Trophoblast cell (in vitro differentiated cells and primary cell): ENCODE measurements around the gene DOC2A.
"Not testable (repeated sequence)": the region's sequence is repeated elsewhere in the genome, so short reads cannot be mapped to it uniquely, and the experiment has no call there.

Source experiments
- DNase-seq, 2 donors: peaks; one replicate each; pipeline ENCODE4 v3.0.0-alpha.2; 2016
- H2AFZ ChIP-seq: 2 replicates; pipeline ENCODE4 v1.6.1; 2013; ENCODE audit warnings: low read length, moderate library complexity, mild to moderate bottlenecking; ENCODE audit not compliant: insufficient read depth, poor library complexity
- H2AK5ac ChIP-seq: 2 replicates; pipeline ENCODE4 v1.6.1; 2013; ENCODE audit warnings: mild to moderate bottlenecking, low read length
- H2BK120ac ChIP-seq: 2 replicates; pipeline ENCODE4 v1.6.1; 2013; ENCODE audit warnings: low read length, mild to moderate bottlenecking, moderate library complexity; ENCODE audit not compliant: insufficient read depth, poor library complexity
- H2BK12ac ChIP-seq: 2 replicates; pipeline ENCODE4 v1.6.1; 2013; ENCODE audit warnings: mild to moderate bottlenecking, low read length, moderate library complexity
- H2BK5ac ChIP-seq: 2 replicates; pipeline ENCODE4 v1.6.1; 2013; ENCODE audit warnings: low read length, low read depth, moderate library complexity, mild to moderate bottlenecking; ENCODE audit not compliant: poor library complexity
- H3K14ac ChIP-seq: 2 replicates; pipeline ENCODE4 v1.6.1; 2013; ENCODE audit warnings: mild to moderate bottlenecking, low read length
- H3K18ac ChIP-seq: 2 replicates; pipeline ENCODE4 v1.6.1; 2013; ENCODE audit warnings: mild to moderate bottlenecking, low read length
- H3K23ac ChIP-seq: 2 replicates; pipeline ENCODE4 v1.6.1; 2013; ENCODE audit warnings: low read length
- H3K27ac ChIP-seq: 2 replicates; pipeline ENCODE4 v1.5.1; 2013; ENCODE audit warnings: low read depth, mild to moderate bottlenecking, inconsistent platforms, low read length, moderate library complexity
- H3K27me3 ChIP-seq: 2 replicates; pipeline ENCODE4 v1.6.1; 2013; ENCODE audit warnings: inconsistent platforms, mild to moderate bottlenecking, low read length, moderate library complexity; ENCODE audit not compliant: insufficient read depth
- H3K36me3 ChIP-seq, 2 experiments: 1 replicate in 1 of 2; 2 replicates in 1 of 2; pipeline ENCODE4 v1.6.1; 2013; ENCODE audit warnings: low read length in 2 of 2, mild to moderate bottlenecking in 2 of 2, moderate library complexity in 1 of 2; ENCODE audit not compliant: insufficient read depth in 2 of 2, control insufficient read depth in 1 of 2
- H3K4ac ChIP-seq: 2 replicates; pipeline ENCODE4 v1.6.1; 2013; ENCODE audit warnings: low read depth, mild to moderate bottlenecking, low read length, moderate library complexity
- H3K4me1 ChIP-seq, 2 experiments: 1 replicate in 1 of 2; 2 replicates in 1 of 2; pipeline ENCODE4 v1.6.1; 2013; ENCODE audit warnings: low read length in 2 of 2, mild to moderate bottlenecking in 2 of 2, moderate library complexity in 1 of 2; ENCODE audit not compliant: insufficient read depth in 2 of 2, control insufficient read depth in 1 of 2
- H3K4me2 ChIP-seq: 2 replicates; pipeline ENCODE4 v1.6.1; 2013; ENCODE audit warnings: inconsistent platforms, mild to moderate bottlenecking, low read length, moderate library complexity
- H3K4me3 ChIP-seq: 2 replicates; pipeline ENCODE4 v1.5.1; 2013; ENCODE audit warnings: mild to moderate bottlenecking, low read depth, low read length, inconsistent platforms
- H3K79me1 ChIP-seq: one replicate; pipeline ENCODE4 v1.6.1; 2013; ENCODE audit warnings: low read length
- H3K79me2 ChIP-seq: 2 replicates; pipeline ENCODE4 v1.6.1; 2013; ENCODE audit warnings: low read length, mild to moderate bottlenecking; ENCODE audit not compliant: control insufficient read depth, insufficient read depth, poor library complexity
- H3K9ac ChIP-seq: 2 replicates; pipeline ENCODE4 v1.6.1; 2013; ENCODE audit warnings: mild to moderate bottlenecking, low read length
- H3K9me3 ChIP-seq: 2 replicates; pipeline ENCODE4 v1.6.1; 2013; ENCODE audit warnings: low read depth, mild to moderate bottlenecking, control low read depth, inconsistent platforms, low read length; ENCODE audit not compliant: insufficient read depth
- H4K12ac ChIP-seq: 2 replicates; pipeline ENCODE4 v1.6.1; 2013; ENCODE audit warnings: low read depth, mild to moderate bottlenecking, low read length, moderate library complexity
- H4K8ac ChIP-seq: 2 replicates; pipeline ENCODE4 v1.6.1; 2013; ENCODE audit warnings: low read depth, mild to moderate bottlenecking, low read length, moderate library complexity
- H4K91ac ChIP-seq: one replicate; pipeline ENCODE4 v1.6.1; 2013; ENCODE audit warnings: low read depth, mild to moderate bottlenecking, low read length, moderate library complexity
- WGBS: extraction: QIAGEN DNeasy Blood & Tissue Kit; methylation state at CpG from one replicate; pipeline ENCODE4 v1.1.7; 2013; ENCODE audit warnings: missing lambda C conversion rate; ENCODE audit not compliant: insufficient read length, insufficient coverage; ENCODE audit errors: extremely low coverage; 5-methylcytosine and 5-hydroxymethylcytosine counted together

DOC2A gene

DNA sequence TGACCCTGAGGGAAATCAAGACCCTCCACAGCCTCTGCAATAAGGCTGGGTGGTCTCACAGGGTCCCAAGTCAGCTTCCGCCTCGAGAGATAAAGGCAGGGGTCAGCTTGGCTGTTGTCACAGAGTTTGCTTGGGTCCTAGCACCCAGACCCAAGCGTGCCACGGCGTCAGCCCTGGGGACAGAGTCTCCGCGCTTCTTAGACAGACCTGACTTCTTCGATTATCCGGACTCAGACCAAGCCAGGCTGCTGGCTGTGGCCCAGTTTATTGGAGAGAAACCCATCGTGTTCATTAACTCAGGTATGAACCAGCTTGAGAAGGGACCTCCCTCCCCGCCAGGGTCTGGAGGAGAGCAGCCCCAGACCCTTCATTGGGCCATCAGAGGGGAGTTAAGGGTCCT lies 12.8 kb upstream of the DOC2A start:
- H3K4me3 ChIP-seq: no peak overlapping the region
- no peaks in the 10 kb centered on the region for H3K27me3 ChIP-seq
- H3K27ac ChIP-seq: no peak overlapping the region

DNA sequence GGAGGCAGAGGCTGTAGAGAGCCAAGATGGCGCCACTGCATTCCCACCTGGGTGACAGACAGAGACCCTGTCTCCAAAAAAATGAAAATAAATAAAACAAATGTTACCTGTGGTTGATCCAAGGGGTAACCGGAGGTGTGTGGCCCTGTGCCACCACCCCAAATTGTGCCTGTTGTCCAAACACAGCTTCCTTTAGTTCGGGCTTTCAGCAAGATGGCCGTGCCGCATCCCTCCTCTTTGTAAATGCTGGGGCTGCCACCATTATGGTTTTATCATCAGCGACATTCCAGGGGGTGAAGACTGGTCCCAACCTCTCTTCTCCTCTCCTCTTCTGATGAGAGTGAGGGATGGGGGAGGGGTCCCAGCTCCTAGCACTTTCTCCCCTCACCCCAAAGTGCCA lies 12.1 kb upstream of the DOC2A start, which contains the start of gene C16orf92:
TSS of gene C16orf92 (plus strand) at position 312 of the 400 bp plus-strand sequence. CDS start 143 bp downstream, outside the sequence.
- Histone ChIP-seq H3K4ac (no peak within 1 kb of the TSS), H3K36me3 (no peaks in the 10 kb centered on the region), H2AFZ (no peak within 1 kb of the TSS), H3K14ac (no peak within 1 kb of the TSS), H3K9ac (no peak within 1 kb of the TSS), H4K91ac (no peak within 1 kb of the TSS), H3K79me2 (no peaks in the 10 kb centered on the region), H3K4me2 (no peak within 1 kb of the TSS), H3K4me3 (no peak within 1 kb of the TSS), H2BK5ac (no peak within 1 kb of the TSS), H3K27me3 (no peaks in the 10 kb centered on the region), H3K79me1 (no peaks in the 10 kb centered on the region), H4K12ac (no peak within 1 kb of the TSS), H3K4me1 (peaks cover 0 to 4% of the 10 kb centered on the region in 2 experiments), H3K9me3 (no peaks in the 10 kb centered on the region), H4K8ac (no peak within 1 kb of the TSS), H2BK120ac (no peak within 1 kb of the TSS), H3K18ac (no peak within 1 kb of the TSS), H2BK12ac (no peak within 1 kb of the TSS), H3K23ac (no peak within 1 kb of the TSS), H2AK5ac (no peak within 1 kb of the TSS), H3K27ac (no peak within 1 kb of the TSS)
- DNase-seq: no peak
- no CpG with 5 or more reads among the region's 6 CpGs for WGBS

More for the DNA sequence above, 12.8 kb upstream of the DOC2A start:
- Histone ChIP-seq H3K79me2 (no peaks in the 10 kb centered on the region), H3K4me2 (no peak overlapping the region), H2BK120ac (no peak overlapping the region), H3K9me3 (no peaks in the 10 kb centered on the region), H3K36me3 (no peaks in the 10 kb centered on the region), H3K79me1 (no peaks in the 10 kb centered on the region), H2BK12ac (no peak overlapping the region), H3K4ac (no peak overlapping the region), H2BK5ac (no peak overlapping the region), H4K91ac (no peak overlapping the region), H3K14ac (no peak overlapping the region), H2AK5ac (no peak overlapping the region), H2AFZ (no peak overlapping the region), H3K9ac (no peak overlapping the region), H4K12ac (no peak overlapping the region), H3K18ac (no peak overlapping the region), H4K8ac (no peak overlapping the region), H3K23ac (no peak overlapping the region), H3K4me1 (peaks cover 0 to 4% of the 10 kb centered on the region in 2 experiments)
- no peak for DNase-seq
- no CpG with 5 or more reads among the region's 11 CpGs for WGBS

DNA sequence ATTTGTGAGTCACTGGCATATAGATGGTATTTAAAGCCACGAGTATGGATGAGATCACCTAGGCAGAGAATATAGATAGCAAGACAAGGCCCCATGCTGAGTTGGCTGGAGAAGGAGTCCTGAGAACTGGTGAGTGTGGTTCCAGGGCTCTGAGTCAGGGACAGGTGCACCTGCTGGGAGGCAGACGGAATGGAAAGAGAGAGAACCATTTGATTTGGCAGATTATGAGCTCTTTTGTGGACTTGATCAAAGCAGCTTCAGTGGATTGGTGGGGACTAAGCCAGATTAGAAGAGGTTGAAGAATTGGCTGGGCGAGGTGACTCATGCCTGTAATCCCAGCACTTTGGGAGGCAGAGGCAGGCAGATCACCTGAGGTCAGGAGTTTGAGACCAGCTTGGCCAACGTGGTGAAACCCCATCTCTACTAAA lies 7.9 kb upstream of the DOC2A start:
- H3K9me3 ChIP-seq: no peaks in the 10 kb centered on the region
- H3K14ac ChIP-seq: no peak overlapping the region
- no peak overlapping the region for H4K91ac ChIP-seq
- no peak overlapping the region for H2BK12ac ChIP-seq
- H3K27me3 ChIP-seq: no peaks in the 10 kb centered on the region
- H2AK5ac ChIP-seq: no peak overlapping the region
- H3K36me3 ChIP-seq: no peaks in the 10 kb centered on the region
- DNase-seq: peak; percentile 16 to 22
- H3K9ac ChIP-seq: no peak overlapping the region
- H3K4me2 ChIP-seq: no peak overlapping the region
- no peak overlapping the region for H3K23ac ChIP-seq
- WGBS: no CpG with 5 or more reads among the region's 4 CpGs
- H2BK120ac ChIP-seq: no peak overlapping the region
- no peaks in the 10 kb centered on the region for H3K79me2 ChIP-seq
- no peak overlapping the region for H3K4me3 ChIP-seq
- no peak overlapping the region for H3K18ac ChIP-seq
- no peaks in the 10 kb centered on the region for H3K79me1 ChIP-seq
- no peak overlapping the region for H4K8ac ChIP-seq
- no peak overlapping the region for H3K27ac ChIP-seq
- no peak overlapping the region for H2AFZ ChIP-seq
- no peak overlapping the region for H2BK5ac ChIP-seq
- H4K12ac ChIP-seq: no peak overlapping the region
- H3K4ac ChIP-seq: no peak overlapping the region
- peaks cover 0 to 4% of the 10 kb centered on the region in 2 experiments for H3K4me1 ChIP-seq

DNA sequence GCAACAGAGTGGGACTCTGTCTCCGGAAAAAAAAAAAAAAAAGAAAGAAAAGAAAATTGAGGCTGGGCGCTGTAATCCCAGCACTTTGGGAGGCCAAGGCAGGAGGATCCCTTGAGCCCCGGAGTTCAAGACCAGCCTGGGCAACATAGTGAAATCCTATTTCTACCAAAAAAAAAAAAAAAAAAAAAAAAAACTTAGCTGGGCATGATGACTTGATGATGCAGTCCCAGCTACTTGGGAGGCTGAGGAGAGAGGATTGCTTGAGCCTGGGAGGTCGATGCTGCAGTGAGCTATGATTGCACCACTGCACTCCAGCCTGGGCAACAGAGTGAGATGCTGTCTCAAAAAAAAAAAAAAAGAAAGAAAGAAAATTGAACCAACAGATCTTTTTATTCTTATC lies 7.1 kb upstream of the DOC2A start:
- H4K8ac ChIP-seq, H3K79me1 ChIP-seq, H3K36me3 ChIP-seq, H2AK5ac ChIP-seq, H3K14ac ChIP-seq, H2BK120ac ChIP-seq, H3K18ac ChIP-seq, H3K27ac ChIP-seq, H2BK12ac ChIP-seq, H4K91ac ChIP-seq, DNase-seq, H3K4ac ChIP-seq, H3K4me1 ChIP-seq, H2BK5ac ChIP-seq, H3K9ac ChIP-seq, H3K27me3 ChIP-seq, H3K9me3 ChIP-seq, H3K79me2 ChIP-seq, H3K4me3 ChIP-seq, H3K4me2 ChIP-seq, H3K23ac ChIP-seq, H2AFZ ChIP-seq, H4K12ac ChIP-seq: not testable (repeated sequence)
- no CpG with 5 or more reads among the region's 4 CpGs for WGBS
